HepG2 (cell line): Measurements from ENCODE around the gene CSTPP1. TPM values are rescaled to one million over a fixed set of nuclear protein-coding genes. Genes with fewer than 3 reads are reported as not detected.

Experiments used
- FOXM1 ChIP-seq: sonication (generic); formaldehyde crosslinking; IDR thresholded peaks from 2 replicates; pipeline ENCODE4 v1.5.0; 2020; ENCODE audit warnings: missing genetic modification reagents
- HNRNPLL ChIP-seq: fragments of 200-400 bp; formaldehyde crosslinking; IDR thresholded peaks from 2 replicates; pipeline ENCODE4 v1.6.1; 2017; ENCODE audit warnings: mild to moderate bottlenecking, low read depth, low read length; ENCODE audit not compliant: poor library complexity, severe bottlenecking
- IKZF1 ChIP-seq: fragments of 450-650 bp; IDR thresholded peaks from 2 replicates; pipeline ENCODE4 v1.7.1; 2016
- ISL2 ChIP-seq: sonication (generic); formaldehyde crosslinking; IDR thresholded peaks from 2 replicates; pipeline ENCODE4 v1.5.0; 2020; ENCODE audit warnings: missing genetic modification reagents
- MATR3 ChIP-seq: sonication (generic); formaldehyde crosslinking; IDR thresholded peaks from 2 replicates; pipeline ENCODE4 v1.4.0; 2020; ENCODE audit warnings: missing genetic modification reagents
- MTF1 ChIP-seq: sonication (generic); formaldehyde crosslinking; IDR thresholded peaks from 2 replicates; pipeline ENCODE4 v1.5.0; 2020; ENCODE audit warnings: missing genetic modification reagents
- SOX5 ChIP-seq: IDR thresholded peaks from 2 replicates; pipeline ENCODE4 v1.6.1; 2016; ENCODE audit warnings: borderline replicate concordance
- SRSF1 ChIP-seq: fragments of 200-400 bp; formaldehyde crosslinking; optimal IDR thresholded peaks from 2 replicates; pipeline ENCODE3; 2017; ENCODE audit warnings: mild to moderate bottlenecking, low read depth, low read length, moderate library complexity
- THRA ChIP-seq: sonication (generic); formaldehyde crosslinking; IDR thresholded peaks from 2 replicates; pipeline ENCODE4 v1.4.0; 2020; ENCODE audit warnings: missing genetic modification reagents, borderline replicate concordance
- ZFP36L1 ChIP-seq: sonication (generic); formaldehyde crosslinking; IDR thresholded peaks from 2 replicates; pipeline ENCODE4 v1.8.0; 2022; ENCODE audit warnings: mild to moderate bottlenecking, missing genetic modification reagents, moderate library complexity
- polyA plus RNA-seq, 8 experiments: library from polyadenylated mRNA; depleted of rRNA in 3 of 8; stranded (reverse) in 7 of 8; unstranded in 1 of 8; fragments of >200 nt; fragmentation: Illumina TruSeq in 4 of 8; extraction: Trizol in 4 of 8; gene quantifications; 2 replicates each; pipeline versions ENCODE4 v1.2.1 to v1.2.3, GENCODE V29; 2011 to 2016; ENCODE audit warnings: low read depth in 4 of 8, missing spikeins in 1 of 8, mixed read lengths in 1 of 8; ENCODE audit not compliant: insufficient read depth in 1 of 8
- total RNA-seq, 5 experiments: library from RNA; depleted of rRNA; stranded (reverse); fragments of >200 nt; fragmentation: Illumina TruSeq; extraction: Trizol; gene quantifications; 2 replicates each; pipeline ENCODE4 v1.2.3, GENCODE V29; 2016; ENCODE audit warnings: low read depth in 1 of 5
- TF ChIP-seq, protein P1 (sequence below): sonication (generic); formaldehyde crosslinking; conservative IDR thresholded peaks from 2 replicates; pipeline ENCODE4 v1.4.0; 2020; ENCODE audit warnings: missing genetic modification reagents
- TF ChIP-seq, protein P2 (sequence below): sonication (generic); formaldehyde crosslinking; IDR thresholded peaks from 2 replicates; pipeline ENCODE4 v1.5.0; 2020; ENCODE audit warnings: mild to moderate bottlenecking, missing genetic modification reagents, borderline replicate concordance
- TF ChIP-seq, protein P3 (sequence below): IDR thresholded peaks from 2 replicates; pipeline ENCODE4 v1.6.1; 2018; ENCODE audit warnings: missing genetic modification reagents, mild to moderate bottlenecking, missing compliant biosample characterization
- TF ChIP-seq, protein P4 (sequence below): sonication (generic); formaldehyde crosslinking; IDR thresholded peaks from 2 replicates; pipeline ENCODE4 v1.9.0; 2021; ENCODE audit warnings: missing genetic modification reagents, borderline replicate concordance

CSTPP1 gene
- total and polyA plus RNA-seq, 2 of the 13 experiments (the other 11 are each of a cell fraction or from before 2014, with no cell fraction given) = 12.3 to 14.6 TPM

GRCh38 chr11:47185305-47186075 is 248.9 kb downstream of the CSTPP1 start (continued):
- no peak for TF ChIP-seq THRA
- TF ChIP-seq MATR3 (CRISPR knock-in tag) = no peak
- TF ChIP-seq, protein P1, sequence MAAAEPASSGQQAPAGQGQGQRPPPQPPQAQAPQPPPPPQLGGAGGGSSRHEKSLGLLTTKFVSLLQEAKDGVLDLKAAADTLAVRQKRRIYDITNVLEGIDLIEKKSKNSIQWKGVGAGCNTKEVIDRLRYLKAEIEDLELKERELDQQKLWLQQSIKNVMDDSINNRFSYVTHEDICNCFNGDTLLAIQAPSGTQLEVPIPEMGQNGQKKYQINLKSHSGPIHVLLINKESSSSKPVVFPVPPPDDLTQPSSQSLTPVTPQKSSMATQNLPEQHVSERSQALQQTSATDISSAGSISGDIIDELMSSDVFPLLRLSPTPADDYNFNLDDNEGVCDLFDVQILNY (CRISPR knock-in tag) = no peak
- TF ChIP-seq, protein P2, sequence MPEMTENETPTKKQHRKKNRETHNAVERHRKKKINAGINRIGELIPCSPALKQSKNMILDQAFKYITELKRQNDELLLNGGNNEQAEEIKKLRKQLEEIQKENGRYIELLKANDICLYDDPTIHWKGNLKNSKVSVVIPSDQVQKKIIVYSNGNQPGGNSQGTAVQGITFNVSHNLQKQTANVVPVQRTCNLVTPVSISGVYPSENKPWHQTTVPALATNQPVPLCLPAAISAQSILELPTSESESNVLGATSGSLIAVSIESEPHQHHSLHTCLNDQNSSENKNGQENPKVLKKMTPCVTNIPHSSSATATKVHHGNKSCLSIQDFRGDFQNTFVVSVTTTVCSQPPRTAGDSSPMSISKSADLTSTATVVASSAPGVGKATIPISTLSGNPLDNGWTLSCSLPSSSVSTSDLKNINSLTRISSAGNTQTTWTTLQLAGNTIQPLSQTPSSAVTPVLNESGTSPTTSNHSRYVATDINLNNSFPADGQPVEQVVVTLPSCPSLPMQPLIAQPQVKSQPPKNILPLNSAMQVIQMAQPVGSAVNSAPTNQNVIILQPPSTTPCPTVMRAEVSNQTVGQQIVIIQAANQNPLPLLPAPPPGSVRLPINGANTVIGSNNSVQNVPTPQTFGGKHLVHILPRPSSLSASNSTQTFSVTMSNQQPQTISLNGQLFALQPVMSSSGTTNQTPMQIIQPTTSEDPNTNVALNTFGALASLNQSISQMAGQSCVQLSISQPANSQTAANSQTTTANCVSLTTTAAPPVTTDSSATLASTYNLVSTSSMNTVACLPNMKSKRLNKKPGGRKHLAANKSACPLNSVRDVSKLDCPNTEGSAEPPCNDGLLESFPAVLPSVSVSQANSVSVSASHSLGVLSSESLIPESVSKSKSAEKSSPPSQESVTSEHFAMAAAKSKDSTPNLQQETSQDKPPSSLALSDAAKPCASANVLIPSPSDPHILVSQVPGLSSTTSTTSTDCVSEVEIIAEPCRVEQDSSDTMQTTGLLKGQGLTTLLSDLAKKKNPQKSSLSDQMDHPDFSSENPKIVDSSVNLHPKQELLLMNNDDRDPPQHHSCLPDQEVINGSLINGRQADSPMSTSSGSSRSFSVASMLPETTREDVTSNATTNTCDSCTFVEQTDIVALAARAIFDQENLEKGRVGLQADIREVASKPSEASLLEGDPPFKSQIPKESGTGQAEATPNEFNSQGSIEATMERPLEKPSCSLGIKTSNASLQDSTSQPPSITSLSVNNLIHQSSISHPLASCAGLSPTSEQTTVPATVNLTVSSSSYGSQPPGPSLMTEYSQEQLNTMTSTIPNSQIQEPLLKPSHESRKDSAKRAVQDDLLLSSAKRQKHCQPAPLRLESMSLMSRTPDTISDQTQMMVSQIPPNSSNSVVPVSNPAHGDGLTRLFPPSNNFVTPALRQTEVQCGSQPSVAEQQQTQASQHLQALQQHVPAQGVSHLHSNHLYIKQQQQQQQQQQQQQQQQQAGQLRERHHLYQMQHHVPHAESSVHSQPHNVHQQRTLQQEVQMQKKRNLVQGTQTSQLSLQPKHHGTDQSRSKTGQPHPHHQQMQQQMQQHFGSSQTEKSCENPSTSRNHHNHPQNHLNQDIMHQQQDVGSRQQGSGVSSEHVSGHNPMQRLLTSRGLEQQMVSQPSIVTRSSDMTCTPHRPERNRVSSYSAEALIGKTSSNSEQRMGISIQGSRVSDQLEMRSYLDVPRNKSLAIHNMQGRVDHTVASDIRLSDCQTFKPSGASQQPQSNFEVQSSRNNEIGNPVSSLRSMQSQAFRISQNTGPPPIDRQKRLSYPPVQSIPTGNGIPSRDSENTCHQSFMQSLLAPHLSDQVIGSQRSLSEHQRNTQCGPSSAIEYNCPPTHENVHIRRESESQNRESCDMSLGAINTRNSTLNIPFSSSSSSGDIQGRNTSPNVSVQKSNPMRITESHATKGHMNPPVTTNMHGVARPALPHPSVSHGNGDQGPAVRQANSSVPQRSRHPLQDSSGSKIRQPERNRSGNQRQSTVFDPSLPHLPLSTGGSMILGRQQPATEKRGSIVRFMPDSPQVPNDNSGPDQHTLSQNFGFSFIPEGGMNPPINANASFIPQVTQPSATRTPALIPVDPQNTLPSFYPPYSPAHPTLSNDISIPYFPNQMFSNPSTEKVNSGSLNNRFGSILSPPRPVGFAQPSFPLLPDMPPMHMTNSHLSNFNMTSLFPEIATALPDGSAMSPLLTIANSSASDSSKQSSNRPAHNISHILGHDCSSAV (CRISPR knock-in tag) = no peak
- no peak for TF ChIP-seq SRSF1
- no peak; the same call in 1 of the 2 replicates for TF ChIP-seq SOX5 (CRISPR knock-in tag)
- TF ChIP-seq MTF1 = no peak
- TF ChIP-seq HNRNPLL = peak; percentile 55
- peak; percentile 47; the same call in 1 of the 2 replicates for TF ChIP-seq ISL2 (CRISPR knock-in tag)
- TF ChIP-seq, protein P3, sequence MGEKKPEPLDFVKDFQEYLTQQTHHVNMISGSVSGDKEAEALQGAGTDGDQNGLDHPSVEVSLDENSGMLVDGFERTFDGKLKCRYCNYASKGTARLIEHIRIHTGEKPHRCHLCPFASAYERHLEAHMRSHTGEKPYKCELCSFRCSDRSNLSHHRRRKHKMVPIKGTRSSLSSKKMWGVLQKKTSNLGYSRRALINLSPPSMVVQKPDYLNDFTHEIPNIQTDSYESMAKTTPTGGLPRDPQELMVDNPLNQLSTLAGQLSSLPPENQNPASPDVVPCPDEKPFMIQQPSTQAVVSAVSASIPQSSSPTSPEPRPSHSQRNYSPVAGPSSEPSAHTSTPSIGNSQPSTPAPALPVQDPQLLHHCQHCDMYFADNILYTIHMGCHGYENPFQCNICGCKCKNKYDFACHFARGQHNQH (CRISPR knock-in tag) = no peak
- no peak for TF ChIP-seq IKZF1
- TF ChIP-seq, protein P4, sequence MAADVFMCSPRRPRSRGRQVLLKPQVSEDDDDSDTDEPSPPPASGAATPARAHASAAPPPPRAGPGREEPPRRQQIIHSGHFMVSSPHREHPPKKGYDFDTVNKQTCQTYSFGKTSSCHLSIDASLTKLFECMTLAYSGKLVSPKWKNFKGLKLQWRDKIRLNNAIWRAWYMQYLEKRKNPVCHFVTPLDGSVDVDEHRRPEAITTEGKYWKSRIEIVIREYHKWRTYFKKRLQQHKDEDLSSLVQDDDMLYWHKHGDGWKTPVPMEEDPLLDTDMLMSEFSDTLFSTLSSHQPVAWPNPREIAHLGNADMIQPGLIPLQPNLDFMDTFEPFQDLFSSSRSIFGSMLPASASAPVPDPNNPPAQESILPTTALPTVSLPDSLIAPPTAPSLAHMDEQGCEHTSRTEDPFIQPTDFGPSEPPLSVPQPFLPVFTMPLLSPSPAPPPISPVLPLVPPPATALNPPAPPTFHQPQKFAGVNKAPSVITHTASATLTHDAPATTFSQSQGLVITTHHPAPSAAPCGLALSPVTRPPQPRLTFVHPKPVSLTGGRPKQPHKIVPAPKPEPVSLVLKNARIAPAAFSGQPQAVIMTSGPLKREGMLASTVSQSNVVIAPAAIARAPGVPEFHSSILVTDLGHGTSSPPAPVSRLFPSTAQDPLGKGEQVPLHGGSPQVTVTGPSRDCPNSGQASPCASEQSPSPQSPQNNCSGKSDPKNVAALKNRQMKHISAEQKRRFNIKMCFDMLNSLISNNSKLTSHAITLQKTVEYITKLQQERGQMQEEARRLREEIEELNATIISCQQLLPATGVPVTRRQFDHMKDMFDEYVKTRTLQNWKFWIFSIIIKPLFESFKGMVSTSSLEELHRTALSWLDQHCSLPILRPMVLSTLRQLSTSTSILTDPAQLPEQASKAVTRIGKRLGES (CRISPR knock-in tag) = no peak
- no peak for TF ChIP-seq ZFP36L1 (CRISPR knock-in tag)
- no peak for TF ChIP-seq FOXM1 (CRISPR knock-in tag)
